Keratinocyte (primary cell): Measurements from ENCODE around the gene TROAP.
"Not testable (repeated sequence)": the region's sequence is repeated elsewhere in the genome, so short reads cannot be mapped to it uniquely, and the experiment has no call there.

Experiments
- CTCF ChIP-seq, 3 experiments: IDR thresholded peaks in 1 of 3; conservative IDR thresholded peaks in 1 of 3; optimal IDR thresholded peaks in 1 of 3; 2 replicates in 2 of 3; 3 replicates in 1 of 3; pipeline versions ENCODE3 to v1.5.1; 2011; ENCODE audit warnings: low read length in 3 of 3, mild to moderate bottlenecking in 3 of 3, moderate library complexity in 2 of 3, control low read depth in 1 of 3, inconsistent platforms in 1 of 3; ENCODE audit not compliant: insufficient read depth in 2 of 3; ENCODE audit errors: extremely low read depth in 1 of 3
- EZH2 ChIP-seq: IDR thresholded peaks from one replicate; pipeline ENCODE4 v1.6.1; 2012; ENCODE audit warnings: inconsistent platforms, mild to moderate bottlenecking, low read length, moderate library complexity

GRCh38 chr12:49333778-49334177, 10.7 kb downstream of the TROAP start:
- TF ChIP-seq CTCF (optimal IDR thresholded peaks at IDR 0.05 in 1 of 3, IDR thresholded peaks at IDR 0.05 in 1 of 3, conservative IDR thresholded peaks at IDR 0.05 in 1 of 3; ENCODE audit: extremely low read depth in 1 of 3, insufficient read depth in 2 of 3, low read length in 3 of 3); EZH2: not testable (repeated sequence)
